HepG2 (cell line): Measurements from ENCODE around the gene ELP5. TPM values are rescaled to one million over a fixed set of nuclear protein-coding genes. Genes with fewer than 3 reads are reported as not detected.
A peak's percentile ranks its signal among the peaks of the same experiment; 100 is the strongest.

Experiments used
- ASH2L ChIP-seq: fragments of 300-600, 200-600 bp; sonication (generic); IDR thresholded peaks from 2 replicates; pipeline ENCODE4 v1.7.0; 2017; ENCODE audit warnings: low read depth, mild to moderate bottlenecking, moderate library complexity, mixed read lengths, low read length; ENCODE audit not compliant: insufficient read length
- ERF ChIP-seq: IDR thresholded peaks from 2 replicates; pipeline ENCODE4 v1.6.1; 2018; ENCODE audit warnings: missing biosample characterization, missing genetic modification reagents
- HNRNPUL1 ChIP-seq: fragments of 200-400 bp; formaldehyde crosslinking; IDR thresholded peaks from 2 replicates; pipeline ENCODE4 v1.6.1; 2017; ENCODE audit warnings: low read depth, mild to moderate bottlenecking, low read length, moderate library complexity
- IKZF4 ChIP-seq: sonication (generic); formaldehyde crosslinking; IDR thresholded peaks from 2 replicates; pipeline ENCODE4 v1.5.1; 2020; ENCODE audit warnings: borderline replicate concordance, mild to moderate bottlenecking, low read depth, missing genetic modification reagents; ENCODE audit errors: not compliant biosample characterization
- NFE2 ChIP-seq: sonication (generic); formaldehyde crosslinking; IDR thresholded peaks from 2 replicates; pipeline ENCODE4 v1.4.0; 2020; ENCODE audit warnings: missing genetic modification reagents
- NFRKB ChIP-seq: fragments of 450-650 bp; IDR thresholded peaks from 2 replicates; pipeline ENCODE4 v1.6.1; 2017
- NR2F1 ChIP-seq, 2 experiments: fragments of 450-650 bp in 1 of 2; formaldehyde crosslinking in 1 of 2; IDR thresholded peaks; 2 replicates each; pipeline versions ENCODE4 v1.5.0 to v1.6.1; 2016 to 2020; ENCODE audit warnings: mild to moderate bottlenecking in 1 of 2, missing compliant biosample characterization in 1 of 2, missing genetic modification reagents in 1 of 2, moderate library complexity in 1 of 2
- SIX4 ChIP-seq: sonication (generic); formaldehyde crosslinking; IDR thresholded peaks from 2 replicates; pipeline ENCODE4 v1.4.0; 2020; ENCODE audit warnings: missing genetic modification reagents
- ZBTB37 ChIP-seq: sonication (generic); formaldehyde crosslinking; IDR thresholded peaks from 2 replicates; pipeline ENCODE4 v1.4.0; 2020; ENCODE audit warnings: mild to moderate bottlenecking, missing genetic modification reagents
- ZBTB49 ChIP-seq: sonication (generic); formaldehyde crosslinking; IDR thresholded peaks from 2 replicates; pipeline ENCODE4 v1.4.0; 2020; ENCODE audit warnings: missing genetic modification reagents, borderline replicate concordance
- ZFP62 ChIP-seq: sonication (generic); formaldehyde crosslinking; IDR thresholded peaks from 2 replicates; pipeline ENCODE4 v1.4.0; 2020; ENCODE audit warnings: missing genetic modification reagents
- ZNF292 ChIP-seq: sonication (generic); formaldehyde crosslinking; IDR thresholded peaks from 2 replicates; pipeline ENCODE4 v1.8.1; 2022; ENCODE audit warnings: mild to moderate bottlenecking, low read depth, missing genetic modification reagents, borderline replicate concordance
- ZNF460 ChIP-seq: sonication (generic); formaldehyde crosslinking; IDR thresholded peaks from 2 replicates; pipeline ENCODE4 v1.5.1; 2020; ENCODE audit warnings: missing genetic modification reagents, mild to moderate bottlenecking, borderline replicate concordance
- ZNF7 ChIP-seq: IDR thresholded peaks from 2 replicates; pipeline ENCODE4 v1.6.1; 2016; ENCODE audit warnings: missing biosample characterization, missing genetic modification reagents
- ZNF768 ChIP-seq: sonication (generic); formaldehyde crosslinking; IDR thresholded peaks from 2 replicates; pipeline ENCODE4 v1.4.0; 2020; ENCODE audit warnings: missing genetic modification reagents
- polyA plus RNA-seq, 8 experiments: library from polyadenylated mRNA; depleted of rRNA in 3 of 8; stranded (reverse) in 7 of 8; unstranded in 1 of 8; fragments of >200 nt; fragmentation: Illumina TruSeq in 4 of 8; extraction: Trizol in 4 of 8; gene quantifications; 2 replicates each; pipeline versions ENCODE4 v1.2.1 to v1.2.3, GENCODE V29; 2011 to 2016; ENCODE audit warnings: low read depth in 4 of 8, missing spikeins in 1 of 8, mixed read lengths in 1 of 8; ENCODE audit not compliant: insufficient read depth in 1 of 8
- total RNA-seq, 5 experiments: library from RNA; depleted of rRNA; stranded (reverse); fragments of >200 nt; fragmentation: Illumina TruSeq; extraction: Trizol; gene quantifications; 2 replicates each; pipeline ENCODE4 v1.2.3, GENCODE V29; 2016; ENCODE audit warnings: low read depth in 1 of 5
- TF ChIP-seq, protein P1 (sequence below): sonication (generic); formaldehyde crosslinking; IDR thresholded peaks from one replicate; pipeline ENCODE4 v1.5.1; 2020; ENCODE audit warnings: mild to moderate bottlenecking, missing genetic modification reagents; ENCODE audit errors: not compliant biosample characterization

ELP5 gene
- total and polyA plus RNA-seq, 2 of the 13 experiments (the other 11 are each of a cell fraction or from before 2014, with no cell fraction given) = 67.6 to 69.8 TPM

- TF ChIP-seq, protein P1, sequence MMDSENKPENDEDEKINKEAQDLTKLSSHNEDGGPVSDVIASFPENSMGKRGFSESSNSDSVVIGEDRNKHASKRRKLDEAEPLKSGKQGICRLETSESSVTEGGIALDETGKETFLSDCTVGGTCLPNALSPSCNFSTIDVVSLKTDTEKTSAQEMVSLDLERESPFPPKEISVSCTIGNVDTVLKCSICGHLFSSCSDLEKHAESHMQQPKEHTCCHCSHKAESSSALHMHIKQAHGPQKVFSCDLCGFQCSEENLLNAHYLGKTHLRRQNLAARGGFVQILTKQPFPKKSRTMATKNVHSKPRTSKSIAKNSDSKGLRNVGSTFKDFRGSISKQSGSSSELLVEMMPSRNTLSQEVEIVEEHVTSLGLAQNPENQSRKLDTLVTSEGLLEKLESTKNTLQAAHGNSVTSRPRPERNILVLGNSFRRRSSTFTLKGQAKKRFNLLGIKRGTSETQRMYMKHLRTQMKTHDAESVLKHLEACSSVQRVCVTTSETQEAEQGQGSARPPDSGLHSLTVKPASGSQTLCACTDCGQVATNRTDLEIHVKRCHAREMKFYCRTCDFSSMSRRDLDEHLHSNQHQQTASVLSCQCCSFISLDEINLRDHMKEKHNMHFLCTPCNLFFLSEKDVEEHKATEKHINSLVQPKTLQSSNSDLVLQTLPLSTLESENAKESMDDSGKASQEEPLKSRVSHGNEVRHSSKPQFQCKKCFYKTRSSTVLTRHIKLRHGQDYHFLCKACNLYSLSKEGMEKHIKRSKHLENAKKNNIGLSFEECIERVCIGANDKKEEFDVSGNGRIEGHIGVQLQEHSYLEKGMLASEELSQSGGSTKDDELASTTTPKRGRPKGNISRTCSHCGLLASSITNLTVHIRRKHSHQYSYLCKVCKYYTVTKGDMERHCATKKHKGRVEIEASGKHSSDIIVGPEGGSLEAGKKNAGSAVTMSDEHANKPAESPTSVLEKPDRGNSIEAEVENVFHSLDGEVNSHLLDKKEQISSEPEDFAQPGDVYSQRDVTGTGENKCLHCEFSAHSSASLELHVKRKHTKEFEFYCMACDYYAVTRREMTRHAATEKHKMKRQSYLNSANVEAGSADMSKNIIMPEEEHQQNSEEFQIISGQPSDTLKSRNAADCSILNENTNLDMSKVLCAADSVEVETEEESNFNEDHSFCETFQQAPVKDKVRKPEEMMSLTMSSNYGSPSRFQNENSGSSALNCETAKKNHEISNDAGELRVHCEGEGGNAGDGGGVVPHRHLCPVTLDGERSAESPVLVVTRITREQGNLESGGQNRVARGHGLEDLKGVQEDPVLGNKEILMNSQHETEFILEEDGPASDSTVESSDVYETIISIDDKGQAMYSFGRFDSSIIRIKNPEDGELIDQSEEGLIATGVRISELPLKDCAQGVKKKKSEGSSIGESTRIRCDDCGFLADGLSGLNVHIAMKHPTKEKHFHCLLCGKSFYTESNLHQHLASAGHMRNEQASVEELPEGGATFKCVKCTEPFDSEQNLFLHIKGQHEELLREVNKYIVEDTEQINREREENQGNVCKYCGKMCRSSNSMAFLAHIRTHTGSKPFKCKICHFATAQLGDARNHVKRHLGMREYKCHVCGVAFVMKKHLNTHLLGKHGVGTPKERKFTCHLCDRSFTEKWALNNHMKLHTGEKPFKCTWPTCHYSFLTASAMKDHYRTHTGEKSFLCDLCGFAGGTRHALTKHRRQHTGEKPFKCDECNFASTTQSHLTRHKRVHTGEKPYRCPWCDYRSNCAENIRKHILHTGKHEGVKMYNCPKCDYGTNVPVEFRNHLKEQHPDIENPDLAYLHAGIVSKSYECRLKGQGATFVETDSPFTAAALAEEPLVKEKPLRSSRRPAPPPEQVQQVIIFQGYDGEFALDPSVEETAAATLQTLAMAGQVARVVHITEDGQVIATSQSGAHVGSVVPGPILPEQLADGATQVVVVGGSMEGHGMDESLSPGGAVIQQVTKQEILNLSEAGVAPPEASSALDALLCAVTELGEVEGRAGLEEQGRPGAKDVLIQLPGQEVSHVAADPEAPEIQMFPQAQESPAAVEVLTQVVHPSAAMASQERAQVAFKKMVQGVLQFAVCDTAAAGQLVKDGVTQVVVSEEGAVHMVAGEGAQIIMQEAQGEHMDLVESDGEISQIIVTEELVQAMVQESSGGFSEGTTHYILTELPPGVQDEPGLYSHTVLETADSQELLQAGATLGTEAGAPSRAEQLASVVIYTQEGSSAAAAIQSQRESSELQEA (CRISPR knock-in tag) = no peak
- TF ChIP-seq ZNF7 (CRISPR knock-in tag) = no peak
- TF ChIP-seq ZBTB49 (CRISPR knock-in tag) = no peak
- peak; percentile 58; the same call in 1 of the 2 replicates for TF ChIP-seq NFRKB
- TF ChIP-seq ZNF460 (CRISPR knock-in tag) = peak; percentile 21; the same call in 1 of the 2 replicates
- TF ChIP-seq NR2F1 (CRISPR knock-in tag; IDR thresholded peaks at IDR 0.05) = 0 out of 4 replicates have a peak, but pooled peaks have one; percentile 38 to 54
- TF ChIP-seq ZBTB37 (CRISPR knock-in tag) = no peak
- peak; percentile 89 for TF ChIP-seq ASH2L
- no peak for TF ChIP-seq HNRNPUL1
- no peak for TF ChIP-seq NFE2 (CRISPR knock-in tag)
- no peak for TF ChIP-seq ZFP62 (CRISPR knock-in tag)
- no peak; the same call in 1 of the 2 replicates for TF ChIP-seq ERF (CRISPR knock-in tag)
- no peak for TF ChIP-seq IKZF4
- no peak; the same call in 1 of the 2 replicates for TF ChIP-seq ZNF292 (CRISPR knock-in tag)
- TF ChIP-seq SIX4 (CRISPR knock-in tag) = no peak; the same call in 1 of the 2 replicates
- TF ChIP-seq ZNF768 (CRISPR knock-in tag) = peak; percentile 65; the same call in 1 of the 2 replicates
Measured at GRCh38 chr17:7252176-7253043, at the start of gene ELP5 (continued).
